ENCODE results near the gene RASD2. TPM values are rescaled to one million over a fixed set of nuclear protein-coding genes. Genes with fewer than 3 reads are reported as not detected.

RASD2 gene
- total RNA-seq, 1 experiment from 2014 or later: 0.42 TPM

- no peak overlapping the region for H4K5ac ChIP-seq (ENCODE audit: insufficient read length, low read depth, low read length)
- no peak overlapping the region for H3K18ac ChIP-seq (ENCODE audit: insufficient read length, low read depth, low read length)
- no peak overlapping the region for H4K91ac ChIP-seq (ENCODE audit: insufficient read length, low read depth, low read length)
- no peak overlapping the region for H3K27ac Mint-ChIP-seq
- H3K9me3 ChIP-seq (ENCODE audit: control insufficient read depth, low read depth, low read length): no peaks in the 10 kb centered on the region
- no peak overlapping the region for H3K56ac ChIP-seq (ENCODE audit: insufficient read length, low read depth, low read length)
- no peaks in the 10 kb centered on the region for H3K79me2 ChIP-seq (ENCODE audit: insufficient read depth, low read length)
- H3K4ac ChIP-seq (ENCODE audit: low read depth, low read length): no peak overlapping the region
- H2BK120ac ChIP-seq (ENCODE audit: low read depth, low read length, poor library complexity, severe bottlenecking): no peak overlapping the region
- no peak for DNase-seq
- no peak overlapping the region for H2AK5ac ChIP-seq (ENCODE audit: insufficient read length, low read length)
- H4K8ac ChIP-seq (replicated peaks; ENCODE audit: insufficient read length, low read depth, low read length): no peak overlapping the region
- H3K27ac ChIP-seq (ENCODE audit: insufficient read length, low read depth, low read length): no peak overlapping the region
- no CpG with 5 or more reads among the region's 8 CpGs for WGBS (ENCODE audit: extremely low coverage, insufficient read length, low lambda C conversion rate)
- H3K79me1 ChIP-seq (ENCODE audit: insufficient read depth, low read depth, low read length, poor library complexity, severe bottlenecking): no peaks in the 10 kb centered on the region
- H3K9ac ChIP-seq (ENCODE audit: extremely low read depth, insufficient read length, low read length): no peak overlapping the region
- H3K4me3 Mint-ChIP-seq: no peak overlapping the region
- peaks cover 9 to 30% of the 10 kb centered on the region in 2 experiments for H3K4me1 Mint-ChIP-seq
- H2BK20ac ChIP-seq (ENCODE audit: low read depth, low read length, poor library complexity, severe bottlenecking): no peak overlapping the region
- H3K14ac ChIP-seq (ENCODE audit: insufficient read depth, low read length): no peak overlapping the region
- no peak overlapping the region for H3K4me2 ChIP-seq (ENCODE audit: insufficient read depth, insufficient read length, low read length)
- no peak overlapping the region for H2BK15ac ChIP-seq (ENCODE audit: low read depth, low read length)
- no peaks in the 10 kb centered on the region for H3K9me3 Mint-ChIP-seq
- no peak overlapping the region for H3K23ac ChIP-seq (ENCODE audit: insufficient read length, low read depth, low read length)
- TF ChIP-seq, protein P1, sequence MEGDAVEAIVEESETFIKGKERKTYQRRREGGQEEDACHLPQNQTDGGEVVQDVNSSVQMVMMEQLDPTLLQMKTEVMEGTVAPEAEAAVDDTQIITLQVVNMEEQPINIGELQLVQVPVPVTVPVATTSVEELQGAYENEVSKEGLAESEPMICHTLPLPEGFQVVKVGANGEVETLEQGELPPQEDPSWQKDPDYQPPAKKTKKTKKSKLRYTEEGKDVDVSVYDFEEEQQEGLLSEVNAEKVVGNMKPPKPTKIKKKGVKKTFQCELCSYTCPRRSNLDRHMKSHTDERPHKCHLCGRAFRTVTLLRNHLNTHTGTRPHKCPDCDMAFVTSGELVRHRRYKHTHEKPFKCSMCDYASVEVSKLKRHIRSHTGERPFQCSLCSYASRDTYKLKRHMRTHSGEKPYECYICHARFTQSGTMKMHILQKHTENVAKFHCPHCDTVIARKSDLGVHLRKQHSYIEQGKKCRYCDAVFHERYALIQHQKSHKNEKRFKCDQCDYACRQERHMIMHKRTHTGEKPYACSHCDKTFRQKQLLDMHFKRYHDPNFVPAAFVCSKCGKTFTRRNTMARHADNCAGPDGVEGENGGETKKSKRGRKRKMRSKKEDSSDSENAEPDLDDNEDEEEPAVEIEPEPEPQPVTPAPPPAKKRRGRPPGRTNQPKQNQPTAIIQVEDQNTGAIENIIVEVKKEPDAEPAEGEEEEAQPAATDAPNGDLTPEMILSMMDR (conservative IDR thresholded peaks at IDR 0.05): no peak
- no peaks in the 10 kb centered on the region for H4K20me1 ChIP-seq (ENCODE audit: control insufficient read depth, insufficient read depth, insufficient read length)
- H2BK12ac ChIP-seq (ENCODE audit: insufficient read length, low read depth, low read length): no peak overlapping the region
- H3K27me3 ChIP-seq (ENCODE audit: insufficient read depth, low read length): no peaks in the 10 kb centered on the region
- H2AFZ ChIP-seq (ENCODE audit: low read length): no peak overlapping the region
- H3T11ph ChIP-seq (ENCODE audit: low read length): no peak overlapping the region
- no peaks in the 10 kb centered on the region; a peak in 1 of 7 replicates for H3K36me3 Mint-ChIP-seq (ENCODE audit: insufficient read depth in 1 of 3, low read depth in 3 of 3)
- H3K4me1 ChIP-seq (ENCODE audit: insufficient read depth, low read length): no peaks in the 10 kb centered on the region
- H3K27me3 Mint-ChIP-seq (ENCODE audit: low read depth): peaks cover 46% of the 10 kb centered on the region
- no peaks in the 10 kb centered on the region for H3K23me2 ChIP-seq (ENCODE audit: insufficient read length, low read depth, low read length, poor library complexity, severe bottlenecking)
- H2BK5ac ChIP-seq (ENCODE audit: insufficient read length, low read length): no peak overlapping the region
Measured at GRCh38 chr22:35517769-35518530, 22.7 kb upstream of the RASD2 start.
